ENCODE data around the gene KCNJ12. TPM values are rescaled to one million over a fixed set of nuclear protein-coding genes. Genes with fewer than 3 reads are reported as not detected.

KCNJ12 gene
- total RNA-seq, 1 donor, result under 0.01 TPM

DNA sequence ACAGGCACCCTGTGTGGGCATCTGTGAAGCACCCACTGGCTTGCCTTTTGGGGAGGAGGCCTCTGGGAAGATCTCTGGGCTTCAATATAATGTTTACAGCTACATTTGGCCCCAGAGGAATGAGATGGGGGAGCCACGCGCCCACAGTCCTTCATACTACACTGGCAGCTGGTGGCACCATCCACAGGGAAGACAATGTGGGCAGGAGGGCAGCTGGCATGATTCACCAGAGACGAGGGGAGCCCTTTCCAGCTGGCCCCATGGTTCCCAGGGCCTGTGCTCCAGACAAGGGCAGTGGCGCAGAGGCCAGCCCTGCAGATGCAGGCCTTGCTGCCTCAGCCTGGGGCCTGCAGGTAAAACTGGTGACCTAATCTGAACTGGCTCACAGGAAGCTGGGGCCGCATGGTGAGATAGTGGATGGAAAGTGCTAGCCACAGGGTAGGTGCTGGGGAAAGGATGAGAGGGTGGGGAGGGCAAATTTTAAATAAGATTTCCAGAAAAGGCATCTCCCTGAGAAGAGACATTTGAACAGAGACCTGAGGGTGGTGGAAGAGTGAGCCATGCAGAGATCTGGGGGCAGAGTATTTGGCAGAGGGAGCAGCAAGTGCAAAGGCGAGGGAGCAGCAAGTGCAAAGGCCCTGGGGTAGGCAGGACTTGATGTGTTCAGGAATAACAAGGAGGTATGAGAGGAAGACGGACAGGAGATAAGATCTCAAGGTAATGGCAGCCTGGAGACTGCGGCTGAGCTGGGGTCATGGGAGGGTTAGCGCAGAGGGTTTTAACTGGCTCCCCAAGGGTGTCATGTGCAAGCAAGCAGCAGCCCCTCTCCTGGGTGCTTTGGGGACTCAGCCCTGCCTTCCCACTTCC lies 12.1 kb upstream of the KCNJ12 start:
- TF ChIP-seq, protein P1, sequence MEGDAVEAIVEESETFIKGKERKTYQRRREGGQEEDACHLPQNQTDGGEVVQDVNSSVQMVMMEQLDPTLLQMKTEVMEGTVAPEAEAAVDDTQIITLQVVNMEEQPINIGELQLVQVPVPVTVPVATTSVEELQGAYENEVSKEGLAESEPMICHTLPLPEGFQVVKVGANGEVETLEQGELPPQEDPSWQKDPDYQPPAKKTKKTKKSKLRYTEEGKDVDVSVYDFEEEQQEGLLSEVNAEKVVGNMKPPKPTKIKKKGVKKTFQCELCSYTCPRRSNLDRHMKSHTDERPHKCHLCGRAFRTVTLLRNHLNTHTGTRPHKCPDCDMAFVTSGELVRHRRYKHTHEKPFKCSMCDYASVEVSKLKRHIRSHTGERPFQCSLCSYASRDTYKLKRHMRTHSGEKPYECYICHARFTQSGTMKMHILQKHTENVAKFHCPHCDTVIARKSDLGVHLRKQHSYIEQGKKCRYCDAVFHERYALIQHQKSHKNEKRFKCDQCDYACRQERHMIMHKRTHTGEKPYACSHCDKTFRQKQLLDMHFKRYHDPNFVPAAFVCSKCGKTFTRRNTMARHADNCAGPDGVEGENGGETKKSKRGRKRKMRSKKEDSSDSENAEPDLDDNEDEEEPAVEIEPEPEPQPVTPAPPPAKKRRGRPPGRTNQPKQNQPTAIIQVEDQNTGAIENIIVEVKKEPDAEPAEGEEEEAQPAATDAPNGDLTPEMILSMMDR (IDR thresholded peaks at IDR 0.05; ENCODE audit: insufficient read depth, low read depth, low read length), result no peak
- no peak overlapping the region for H3K4me3 ChIP-seq (ENCODE audit: low read depth, low read length)
- no peak for DNase-seq (ENCODE audit: low read depth)

DNA sequence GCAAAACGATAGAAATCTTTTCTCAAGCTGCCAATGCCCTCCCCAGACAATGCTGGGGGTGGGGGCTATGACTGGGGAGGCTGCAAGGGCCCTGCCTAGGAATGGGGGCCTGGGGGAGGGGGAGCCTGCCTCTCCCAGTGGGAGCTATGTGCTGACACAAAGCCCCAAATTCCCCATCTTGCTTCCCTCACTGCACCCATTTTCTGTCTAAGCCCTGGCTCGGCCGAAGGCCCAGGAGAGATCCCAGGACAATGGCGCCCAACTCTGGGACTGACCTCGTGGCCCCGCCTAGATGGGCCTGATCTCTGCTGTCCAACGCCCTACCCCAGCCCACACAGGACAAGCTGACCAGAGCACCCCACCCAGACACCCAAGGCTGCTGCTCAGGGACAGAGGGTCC lies 11.1 kb upstream of the KCNJ12 start:
- DNase-seq (ENCODE audit: low read depth), result no peak
- TF ChIP-seq, protein P1 (IDR thresholded peaks at IDR 0.05; ENCODE audit: insufficient read depth, low read depth, low read length), result no peak
- H3K4me3 ChIP-seq (ENCODE audit: low read depth, low read length), result no peak overlapping the region

DNA sequence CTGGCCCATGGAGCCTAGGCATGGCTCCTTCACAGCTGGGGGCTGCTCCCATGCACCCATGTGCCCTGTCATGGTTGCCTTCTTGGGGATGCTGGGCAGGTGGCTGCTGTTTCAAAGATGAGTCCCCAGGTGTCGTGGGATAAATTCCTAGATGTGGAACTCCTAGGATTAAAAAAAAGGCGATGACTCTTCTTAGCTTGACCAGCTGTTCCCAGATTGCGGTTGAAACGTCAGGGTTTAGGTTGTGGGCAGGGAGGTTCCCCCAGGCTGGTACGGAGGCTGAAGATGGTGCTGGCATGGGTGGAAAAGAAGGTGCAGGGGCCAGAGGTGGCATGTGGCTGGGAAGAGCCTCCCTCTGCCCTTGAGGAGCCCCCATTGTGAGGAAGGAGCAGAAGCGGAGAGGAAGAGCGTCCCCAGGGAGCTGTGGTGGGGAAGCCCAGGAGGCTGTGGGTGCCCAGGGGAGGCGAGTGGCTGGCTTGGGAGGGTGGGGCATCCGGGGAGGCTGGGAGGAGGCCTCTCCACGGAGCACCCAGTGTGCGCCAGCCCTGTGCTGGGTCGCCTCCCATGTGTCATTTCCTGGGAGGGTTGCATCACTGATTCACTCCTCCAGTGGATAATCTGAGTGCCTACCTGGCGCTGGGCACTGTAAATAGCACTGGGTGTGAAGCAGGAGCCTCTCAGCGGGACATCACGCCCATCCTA lies 7.5 kb upstream of the KCNJ12 start:
- DNase-seq (ENCODE audit: low read depth), result no peak

DNA sequence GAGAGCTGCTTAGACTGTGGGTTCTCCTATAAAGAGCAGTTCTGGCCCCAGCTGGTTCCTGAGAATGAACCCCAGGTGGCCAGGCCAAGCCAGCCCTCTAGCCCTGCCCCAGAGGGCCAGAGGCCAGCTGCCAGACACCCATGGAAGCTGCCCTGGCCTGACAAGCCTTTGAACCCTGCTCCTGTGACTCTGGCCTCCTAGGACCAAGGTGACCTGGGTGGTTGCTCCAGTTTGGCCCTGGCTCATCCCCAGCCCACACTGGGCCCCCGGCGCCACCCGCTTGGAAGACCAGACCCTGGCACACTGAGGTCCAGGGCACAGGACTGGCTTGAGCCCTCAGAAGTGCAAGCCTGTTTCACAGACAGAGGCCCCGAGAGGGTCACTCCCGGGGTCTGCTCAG lies 6.8 kb upstream of the KCNJ12 start:
- TF ChIP-seq, protein P1 (IDR thresholded peaks at IDR 0.05; ENCODE audit: insufficient read depth, low read depth, low read length), result no peak
- DNase-seq (ENCODE audit: low read depth), result no peak
- no peak overlapping the region for H3K4me3 ChIP-seq (ENCODE audit: low read depth, low read length)

More for the DNA sequence above, 7.5 kb upstream of the KCNJ12 start:
- TF ChIP-seq, protein P1 (IDR thresholded peaks at IDR 0.05; ENCODE audit: insufficient read depth, low read depth, low read length), result no peak
- no peak overlapping the region for H3K4me3 ChIP-seq (ENCODE audit: low read depth, low read length)

DNA sequence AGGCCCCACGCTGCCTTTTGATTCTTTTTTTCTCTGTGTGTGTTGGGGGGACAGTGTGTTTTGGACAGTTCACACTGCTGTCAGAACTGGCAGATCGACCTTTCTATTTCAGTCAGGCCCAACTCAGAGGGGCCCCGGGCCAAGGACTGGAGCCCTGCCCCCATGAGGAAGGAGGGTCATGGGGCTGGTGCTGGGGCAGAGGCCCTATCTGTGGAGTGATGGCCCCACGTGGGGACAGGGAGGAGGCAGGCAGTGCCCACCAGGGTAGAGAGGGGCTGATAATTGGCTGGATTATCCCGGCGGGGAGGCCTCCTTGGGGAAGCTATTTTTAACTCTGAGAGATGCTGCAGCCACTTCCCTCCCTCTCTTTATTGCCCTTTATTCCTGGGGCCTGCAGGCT lies 5.7 kb upstream of the KCNJ12 start:
- TF ChIP-seq, protein P1 (IDR thresholded peaks at IDR 0.05; ENCODE audit: insufficient read depth, low read depth, low read length), result no peak
- DNase-seq (ENCODE audit: low read depth), result no peak
- H3K4me3 ChIP-seq (ENCODE audit: low read depth, low read length), result no peak overlapping the region

DNA sequence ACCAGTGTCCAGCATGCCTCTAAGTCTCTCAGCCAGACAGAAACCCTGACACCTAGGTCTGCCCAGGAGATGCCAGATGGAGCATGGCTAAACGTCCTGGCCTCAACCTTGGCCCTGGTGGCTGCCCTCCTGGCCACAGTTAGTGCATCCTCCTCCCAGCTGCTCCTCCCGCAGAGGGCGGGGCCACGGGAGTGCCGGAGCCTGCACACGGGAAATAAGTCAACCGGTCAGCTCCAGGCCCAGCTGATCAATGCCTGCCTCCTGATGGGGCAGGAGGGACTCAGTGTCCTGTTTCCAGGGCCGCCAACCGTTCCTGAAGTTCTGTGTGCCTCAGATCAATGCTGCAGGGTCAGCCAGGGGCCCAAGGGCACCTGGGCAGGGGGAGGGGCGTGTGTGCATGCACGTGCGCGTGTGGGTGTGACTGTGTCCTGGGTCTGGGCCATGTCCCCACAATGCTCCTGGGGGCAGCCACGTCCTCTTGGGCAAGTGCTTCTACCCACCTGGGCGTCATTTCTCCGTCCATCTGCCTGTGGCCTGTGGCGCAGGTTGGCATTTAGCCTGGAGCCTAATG lies 4.6 kb upstream of the KCNJ12 start:
- H3K4me3 ChIP-seq (ENCODE audit: low read depth, low read length), result no peak overlapping the region
- TF ChIP-seq, protein P1 (IDR thresholded peaks at IDR 0.05; ENCODE audit: insufficient read depth, low read depth, low read length), result no peak
- DNase-seq (ENCODE audit: low read depth), result no peak

Measured in fibroblast of villous mesenchyme (primary cell).